ENCODE results near the gene ATF7IP2.

- TF ChIP-seq, protein P1, sequence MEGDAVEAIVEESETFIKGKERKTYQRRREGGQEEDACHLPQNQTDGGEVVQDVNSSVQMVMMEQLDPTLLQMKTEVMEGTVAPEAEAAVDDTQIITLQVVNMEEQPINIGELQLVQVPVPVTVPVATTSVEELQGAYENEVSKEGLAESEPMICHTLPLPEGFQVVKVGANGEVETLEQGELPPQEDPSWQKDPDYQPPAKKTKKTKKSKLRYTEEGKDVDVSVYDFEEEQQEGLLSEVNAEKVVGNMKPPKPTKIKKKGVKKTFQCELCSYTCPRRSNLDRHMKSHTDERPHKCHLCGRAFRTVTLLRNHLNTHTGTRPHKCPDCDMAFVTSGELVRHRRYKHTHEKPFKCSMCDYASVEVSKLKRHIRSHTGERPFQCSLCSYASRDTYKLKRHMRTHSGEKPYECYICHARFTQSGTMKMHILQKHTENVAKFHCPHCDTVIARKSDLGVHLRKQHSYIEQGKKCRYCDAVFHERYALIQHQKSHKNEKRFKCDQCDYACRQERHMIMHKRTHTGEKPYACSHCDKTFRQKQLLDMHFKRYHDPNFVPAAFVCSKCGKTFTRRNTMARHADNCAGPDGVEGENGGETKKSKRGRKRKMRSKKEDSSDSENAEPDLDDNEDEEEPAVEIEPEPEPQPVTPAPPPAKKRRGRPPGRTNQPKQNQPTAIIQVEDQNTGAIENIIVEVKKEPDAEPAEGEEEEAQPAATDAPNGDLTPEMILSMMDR (conservative IDR thresholded peaks at IDR 0.05 in 1 of 2, IDR thresholded peaks at IDR 0.05 in 1 of 2; ENCODE audit: low read depth in 1 of 2, low read length in 2 of 2), result no peak
- TF ChIP-seq EZH2 (IDR thresholded peaks at IDR 0.05; ENCODE audit: low read length, missing control alignments), result no peak
These were observed 67.3 kb downstream of the ATF7IP2 start for GRCh38 chr16:10453159-10453510.
